Hepatocyte (in vitro differentiated cells): ENCODE measurements around the gene QRICH1.

Experiments
- EZH2 ChIP-seq: fragments of 200-600 bp; sonication (generic); IDR thresholded peaks from 2 replicates; pipeline ENCODE4 v1.6.1; 2016; ENCODE audit warnings: antibody characterized with exemption, mild to moderate bottlenecking, borderline replicate concordance
- TF ChIP-seq, protein P1 (sequence below): fragments of 200-600 bp; sonication (generic); IDR thresholded peaks from 2 replicates; pipeline ENCODE4 v1.5.1; 2016; ENCODE audit warnings: antibody characterized with exemption, mild to moderate bottlenecking; ENCODE audit not compliant: poor library complexity

DNA sequence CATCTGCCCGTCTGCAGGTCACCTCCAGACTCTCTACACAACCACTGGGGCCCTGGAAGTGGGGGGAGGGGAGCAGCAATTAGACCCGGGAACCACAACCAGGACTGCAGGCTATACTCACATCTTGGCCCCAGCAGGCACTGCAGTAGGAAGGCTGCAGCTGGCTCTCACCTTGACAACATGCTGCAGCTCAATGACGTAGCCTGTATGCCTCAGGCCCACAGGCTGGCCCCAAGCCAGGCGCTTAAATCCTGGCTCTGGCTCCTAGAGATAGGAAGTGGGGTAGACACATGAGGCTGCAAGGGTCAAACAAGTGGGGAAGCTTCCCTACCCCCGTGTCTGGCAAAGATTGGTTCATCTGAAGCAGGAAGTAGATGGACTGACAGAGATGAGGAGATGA is 4.6 kb upstream of the QRICH1 start:
- TF ChIP-seq, protein P1, sequence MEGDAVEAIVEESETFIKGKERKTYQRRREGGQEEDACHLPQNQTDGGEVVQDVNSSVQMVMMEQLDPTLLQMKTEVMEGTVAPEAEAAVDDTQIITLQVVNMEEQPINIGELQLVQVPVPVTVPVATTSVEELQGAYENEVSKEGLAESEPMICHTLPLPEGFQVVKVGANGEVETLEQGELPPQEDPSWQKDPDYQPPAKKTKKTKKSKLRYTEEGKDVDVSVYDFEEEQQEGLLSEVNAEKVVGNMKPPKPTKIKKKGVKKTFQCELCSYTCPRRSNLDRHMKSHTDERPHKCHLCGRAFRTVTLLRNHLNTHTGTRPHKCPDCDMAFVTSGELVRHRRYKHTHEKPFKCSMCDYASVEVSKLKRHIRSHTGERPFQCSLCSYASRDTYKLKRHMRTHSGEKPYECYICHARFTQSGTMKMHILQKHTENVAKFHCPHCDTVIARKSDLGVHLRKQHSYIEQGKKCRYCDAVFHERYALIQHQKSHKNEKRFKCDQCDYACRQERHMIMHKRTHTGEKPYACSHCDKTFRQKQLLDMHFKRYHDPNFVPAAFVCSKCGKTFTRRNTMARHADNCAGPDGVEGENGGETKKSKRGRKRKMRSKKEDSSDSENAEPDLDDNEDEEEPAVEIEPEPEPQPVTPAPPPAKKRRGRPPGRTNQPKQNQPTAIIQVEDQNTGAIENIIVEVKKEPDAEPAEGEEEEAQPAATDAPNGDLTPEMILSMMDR = no peak
- TF ChIP-seq EZH2 = no peak
